ENCODE data around the gene VTI1A.

DNA sequence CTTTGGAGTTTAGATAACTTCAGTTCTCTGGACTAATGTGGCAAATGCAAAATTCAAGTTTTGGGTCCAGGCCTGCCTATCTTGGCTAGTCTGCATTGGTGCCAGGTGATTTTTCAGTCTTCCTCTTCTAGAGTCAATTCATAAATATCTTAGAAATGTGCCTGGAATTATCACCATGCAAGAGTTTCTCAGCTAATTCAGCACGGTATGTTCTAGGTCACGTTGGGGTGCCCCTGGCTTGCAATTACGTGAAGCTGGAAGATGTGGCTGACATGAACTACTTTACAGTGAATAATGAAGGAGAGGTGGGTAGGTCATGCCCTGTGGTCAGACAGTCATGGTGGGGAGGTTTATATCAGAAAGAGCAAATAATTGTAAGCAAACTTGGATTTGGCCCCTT, 25.3 kb upstream of the VTI1A start:
- TF ChIP-seq, protein P1, sequence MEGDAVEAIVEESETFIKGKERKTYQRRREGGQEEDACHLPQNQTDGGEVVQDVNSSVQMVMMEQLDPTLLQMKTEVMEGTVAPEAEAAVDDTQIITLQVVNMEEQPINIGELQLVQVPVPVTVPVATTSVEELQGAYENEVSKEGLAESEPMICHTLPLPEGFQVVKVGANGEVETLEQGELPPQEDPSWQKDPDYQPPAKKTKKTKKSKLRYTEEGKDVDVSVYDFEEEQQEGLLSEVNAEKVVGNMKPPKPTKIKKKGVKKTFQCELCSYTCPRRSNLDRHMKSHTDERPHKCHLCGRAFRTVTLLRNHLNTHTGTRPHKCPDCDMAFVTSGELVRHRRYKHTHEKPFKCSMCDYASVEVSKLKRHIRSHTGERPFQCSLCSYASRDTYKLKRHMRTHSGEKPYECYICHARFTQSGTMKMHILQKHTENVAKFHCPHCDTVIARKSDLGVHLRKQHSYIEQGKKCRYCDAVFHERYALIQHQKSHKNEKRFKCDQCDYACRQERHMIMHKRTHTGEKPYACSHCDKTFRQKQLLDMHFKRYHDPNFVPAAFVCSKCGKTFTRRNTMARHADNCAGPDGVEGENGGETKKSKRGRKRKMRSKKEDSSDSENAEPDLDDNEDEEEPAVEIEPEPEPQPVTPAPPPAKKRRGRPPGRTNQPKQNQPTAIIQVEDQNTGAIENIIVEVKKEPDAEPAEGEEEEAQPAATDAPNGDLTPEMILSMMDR (IDR thresholded peaks at IDR 0.05; ENCODE audit: poor library complexity): no peak
- TF ChIP-seq EZH2phosphoT487 (IDR thresholded peaks at IDR 0.05; ENCODE audit: low read depth, severe bottlenecking, unreplicated experiment): no peak
- no peak for TF ChIP-seq EZH2 (IDR thresholded peaks at IDR 0.05; ENCODE audit: borderline replicate concordance)
